Mesenchymal stem cell (in vitro differentiated cells and primary cell): ENCODE results near the gene KLHL30.

ENCODE experiments used
- DNase-seq: peaks from one replicate; pipeline ENCODE4 v3.0.0-alpha.2; 2013
- H2AFZ ChIP-seq: one replicate; pipeline ENCODE4 v1.6.1; 2013; ENCODE audit warnings: low read depth, mild to moderate bottlenecking, control low read depth, inconsistent platforms, low read length, moderate library complexity
- H2AK5ac ChIP-seq: 2 replicates; pipeline ENCODE4 v1.6.1; 2013; ENCODE audit warnings: low read length, moderate library complexity, mild to moderate bottlenecking, inconsistent platforms; ENCODE audit not compliant: severe bottlenecking
- H2BK120ac ChIP-seq: one replicate; pipeline ENCODE4 v1.6.1; 2013; ENCODE audit warnings: low read depth, mild to moderate bottlenecking, inconsistent platforms, low read length, moderate library complexity
- H2BK12ac ChIP-seq, 2 experiments: one replicate each; pipeline ENCODE4 v1.6.1; 2013; ENCODE audit warnings: inconsistent platforms in 2 of 2, low read length in 2 of 2, mild to moderate bottlenecking in 2 of 2, moderate library complexity in 2 of 2, control low read depth in 1 of 2
- H2BK15ac ChIP-seq: one replicate; pipeline ENCODE4 v1.6.1; 2013; ENCODE audit warnings: mild to moderate bottlenecking, low read depth, inconsistent platforms; ENCODE audit not compliant: poor library complexity, severe bottlenecking
- H2BK5ac ChIP-seq: 2 replicates; pipeline ENCODE4 v1.6.1; 2013; ENCODE audit warnings: low read depth, mild to moderate bottlenecking, low read length, control low read depth, inconsistent platforms; ENCODE audit not compliant: poor library complexity, severe bottlenecking
- H3K14ac ChIP-seq, 2 experiments: one replicate each; pipeline ENCODE4 v1.6.1; 2013; ENCODE audit warnings: inconsistent platforms in 2 of 2, low read length in 2 of 2, control low read depth in 1 of 2, mild to moderate bottlenecking in 1 of 2, moderate library complexity in 1 of 2
- H3K18ac ChIP-seq, 2 experiments: one replicate each; pipeline ENCODE4 v1.6.1; 2013; ENCODE audit warnings: inconsistent platforms in 2 of 2, low read length in 2 of 2, control low read depth in 1 of 2, low read depth in 1 of 2, mild to moderate bottlenecking in 1 of 2
- H3K23ac ChIP-seq, 2 experiments: one replicate each; pipeline ENCODE4 v1.6.1; 2013; ENCODE audit warnings: inconsistent platforms in 2 of 2, low read length in 2 of 2, mild to moderate bottlenecking in 2 of 2, moderate library complexity in 2 of 2, control low read depth in 1 of 2
- H3K27ac ChIP-seq: 2 replicates; pipeline ENCODE4 v1.5.1; 2013; ENCODE audit warnings: mild to moderate bottlenecking, moderate library complexity, low read length, control low read depth, inconsistent platforms; ENCODE audit not compliant: poor library complexity, severe bottlenecking
- H3K27me3 ChIP-seq, 2 experiments: 2 replicates each; pipeline versions ENCODE4 v1.6.1 to v1.7.0; 2013; ENCODE audit warnings: low read length in 2 of 2, mild to moderate bottlenecking in 2 of 2, moderate library complexity in 2 of 2, control low read depth in 1 of 2, inconsistent platforms in 1 of 2; ENCODE audit not compliant: control insufficient read depth in 1 of 2, insufficient read depth in 1 of 2
- H3K36me3 ChIP-seq, 2 experiments: 2 replicates each; pipeline versions ENCODE4 v1.6.1 to v1.7.0; 2013; ENCODE audit warnings: low read length in 2 of 2, control low read depth in 1 of 2, inconsistent platforms in 1 of 2, low read depth in 1 of 2, mild to moderate bottlenecking in 1 of 2; ENCODE audit not compliant: insufficient read depth in 2 of 2, control insufficient read depth in 1 of 2
- H3K4ac ChIP-seq, 2 experiments: one replicate each; pipeline ENCODE4 v1.6.1; 2013; ENCODE audit warnings: inconsistent platforms in 2 of 2, low read length in 2 of 2, mild to moderate bottlenecking in 2 of 2, moderate library complexity in 2 of 2, control low read depth in 1 of 2, low read depth in 1 of 2
- H3K4me1 ChIP-seq: 2 replicates; pipeline ENCODE4 v1.6.1; 2013; ENCODE audit warnings: low read depth, low read length, control low read depth; ENCODE audit not compliant: control insufficient read depth, insufficient read depth
- H3K4me2 ChIP-seq: 2 replicates; pipeline ENCODE4 v1.6.1; 2013; ENCODE audit warnings: low read length, mild to moderate bottlenecking, inconsistent platforms; ENCODE audit not compliant: poor library complexity, severe bottlenecking
- H3K4me3 ChIP-seq, 2 experiments: 2 replicates each; pipeline versions ENCODE4 v1.5.1 to v1.7.0; 2013; ENCODE audit warnings: low read length in 2 of 2, mild to moderate bottlenecking in 2 of 2, control low read depth in 1 of 2, low read depth in 1 of 2; ENCODE audit not compliant: insufficient read depth in 1 of 2
- H3K79me1 ChIP-seq: replicated peaks from 2 replicates; pipeline ENCODE4 v1.6.1; 2013; ENCODE audit warnings: mild to moderate bottlenecking, control low read depth, low read length, inconsistent platforms; ENCODE audit not compliant: poor library complexity, severe bottlenecking
- H3K9ac ChIP-seq: 2 replicates; pipeline ENCODE4 v1.7.0; 2013; ENCODE audit warnings: mild to moderate bottlenecking, low read length, moderate library complexity
- H3K9me3 ChIP-seq: 2 replicates; pipeline ENCODE4 v1.7.0; 2013; ENCODE audit warnings: mild to moderate bottlenecking, low read length; ENCODE audit not compliant: control insufficient read depth
- H4K8ac ChIP-seq: one replicate; pipeline ENCODE4 v1.6.1; 2013; ENCODE audit warnings: inconsistent platforms, mild to moderate bottlenecking, low read length, moderate library complexity
- H4K91ac ChIP-seq: one replicate; pipeline ENCODE4 v1.6.1; 2013; ENCODE audit warnings: mild to moderate bottlenecking, low read length, inconsistent platforms
- WGBS: methylation state at CpG from one replicate; pipeline ENCODE4 v1.1.7; 2013; ENCODE audit warnings: mixed read lengths; 5-methylcytosine and 5-hydroxymethylcytosine counted together

KLHL30 gene

GRCh38 chr2:238131761-238132462, 6.6 kb upstream of the KLHL30 start:
- Histone ChIP-seq H2BK12ac (no peak overlapping the region), H3K4me2 (no peak overlapping the region), H2BK15ac (no peak overlapping the region), H2AK5ac (no peak overlapping the region), H3K9ac (no peak overlapping the region), H3K23ac (no peak overlapping the region), H4K91ac (no peak overlapping the region), H3K27ac (no peak overlapping the region), H3K9me3 (no peaks in the 10 kb centered on the region), H3K79me1 (no peaks in the 10 kb centered on the region), H3K18ac (no peak overlapping the region), H2BK120ac (no peak overlapping the region), H4K8ac (no peak overlapping the region), H3K4ac (no peak overlapping the region), H3K4me1 (peaks cover 3% of the 10 kb centered on the region), H2AFZ (no peak overlapping the region), H3K27me3 (no peaks in the 10 kb centered on the region), H3K14ac (no peak overlapping the region), H2BK5ac (no peak overlapping the region), H3K36me3 (no peaks in the 10 kb centered on the region), H3K4me3 (no peak overlapping the region)
- no peak for DNase-seq
- WGBS: 91% methylated on average over 14 of the region's 14 CpGs

- Histone ChIP-seq H2BK5ac (no peak overlapping the region), H3K4ac (no peak overlapping the region), H4K91ac (no peak overlapping the region), H2AFZ (no peak overlapping the region), H3K27me3 (no peaks in the 10 kb centered on the region), H2BK12ac (no peak overlapping the region), H3K9me3 (no peaks in the 10 kb centered on the region), H3K4me1 (peaks cover 3% of the 10 kb centered on the region), H3K18ac (no peak overlapping the region), H3K27ac (no peak overlapping the region), H3K4me3 (no peak overlapping the region), H2BK15ac (no peak overlapping the region), H2BK120ac (no peak overlapping the region), H3K14ac (no peak overlapping the region), H3K23ac (no peak overlapping the region), H3K36me3 (no peaks in the 10 kb centered on the region), H3K4me2 (no peak overlapping the region), H3K9ac (no peak overlapping the region), H3K79me1 (no peaks in the 10 kb centered on the region), H2AK5ac (no peak overlapping the region), H4K8ac (no peak overlapping the region)
- WGBS: 86% methylated on average over 23 of the region's 23 CpGs
- no peak for DNase-seq
These were observed 5.7 kb upstream of the KLHL30 start for GRCh38 chr2:238132463-238133450.

GRCh38 chr2:238133499-238134392, 4.7 kb upstream of the KLHL30 start:
- Histone ChIP-seq H3K14ac (no peak overlapping the region), H3K4me1 (peaks cover 7% of the 10 kb centered on the region), H2BK120ac (no peak overlapping the region), H4K91ac (no peak overlapping the region), H2BK15ac (no peak overlapping the region), H2AFZ (no peak overlapping the region), H3K79me1 (no peaks in the 10 kb centered on the region), H3K23ac (no peak overlapping the region), H3K4me3 (no peak overlapping the region), H3K4ac (no peak overlapping the region), H3K9me3 (no peaks in the 10 kb centered on the region), H2BK12ac (peak overlapping the region in 1 of 2 experiments; percentile 37), H2BK5ac (no peak overlapping the region), H3K18ac (no peak overlapping the region), H3K9ac (no peak overlapping the region), H4K8ac (no peak overlapping the region), H3K4me2 (no peak overlapping the region), H2AK5ac (no peak overlapping the region), H3K27me3 (no peaks in the 10 kb centered on the region), H3K36me3 (no peaks in the 10 kb centered on the region), H3K27ac (no peak overlapping the region)
- DNase-seq: no peak
- WGBS: 75% methylated on average over 14 of the region's 14 CpGs
